GM13977 (cell line): Measurements from ENCODE around the gene POU2F3.

Source experiments
- DNase-seq: peaks from one replicate; pipeline ENCODE4 v3.0.0; 2012; ENCODE audit warnings: low spot score
- CTCF ChIP-seq: IDR thresholded peaks from 2 replicates; pipeline ENCODE4 v1.5.1; 2012; ENCODE audit warnings: mild to moderate bottlenecking, control low read depth; ENCODE audit not compliant: insufficient read depth; ENCODE audit errors: extremely low read depth, missing control alignments
- in situ Hi-C: fragments of 300-500 bp; cut with MboI; formaldehyde crosslinking; loops from one replicate; pipeline ENCODE4 v1.12.0; 2022; ENCODE audit warnings: low sequenced_read_pairs, low pct_unique_long_range_greater_than_20kb, mixed read lengths, inconsistent platforms; ENCODE audit not compliant: unreplicated experiment

POU2F3 gene

DNA sequence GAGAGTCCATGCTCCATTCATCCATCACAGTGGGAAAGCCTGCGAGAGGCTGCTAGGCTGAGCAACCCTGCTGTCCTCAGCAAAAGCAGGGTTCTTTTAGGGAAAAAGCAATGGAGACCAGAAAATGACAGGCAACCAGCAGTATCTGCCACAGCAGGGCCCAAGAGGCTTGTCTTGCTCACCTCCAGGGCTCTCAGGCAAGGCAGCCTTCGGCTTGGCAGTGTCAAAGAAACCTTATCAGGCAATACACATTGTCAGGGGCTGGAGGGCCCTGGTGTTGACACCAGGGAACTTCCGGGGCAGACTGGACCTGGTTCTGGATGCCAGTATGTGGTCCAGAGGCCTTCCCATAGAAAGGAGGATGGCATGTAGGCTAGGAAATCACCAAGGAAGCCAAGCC, 74.9 kb downstream of the POU2F3 start:
- in situ Hi-C loops: no loop called here
- no peak for DNase-seq
- no peak for TF ChIP-seq CTCF

DNA sequence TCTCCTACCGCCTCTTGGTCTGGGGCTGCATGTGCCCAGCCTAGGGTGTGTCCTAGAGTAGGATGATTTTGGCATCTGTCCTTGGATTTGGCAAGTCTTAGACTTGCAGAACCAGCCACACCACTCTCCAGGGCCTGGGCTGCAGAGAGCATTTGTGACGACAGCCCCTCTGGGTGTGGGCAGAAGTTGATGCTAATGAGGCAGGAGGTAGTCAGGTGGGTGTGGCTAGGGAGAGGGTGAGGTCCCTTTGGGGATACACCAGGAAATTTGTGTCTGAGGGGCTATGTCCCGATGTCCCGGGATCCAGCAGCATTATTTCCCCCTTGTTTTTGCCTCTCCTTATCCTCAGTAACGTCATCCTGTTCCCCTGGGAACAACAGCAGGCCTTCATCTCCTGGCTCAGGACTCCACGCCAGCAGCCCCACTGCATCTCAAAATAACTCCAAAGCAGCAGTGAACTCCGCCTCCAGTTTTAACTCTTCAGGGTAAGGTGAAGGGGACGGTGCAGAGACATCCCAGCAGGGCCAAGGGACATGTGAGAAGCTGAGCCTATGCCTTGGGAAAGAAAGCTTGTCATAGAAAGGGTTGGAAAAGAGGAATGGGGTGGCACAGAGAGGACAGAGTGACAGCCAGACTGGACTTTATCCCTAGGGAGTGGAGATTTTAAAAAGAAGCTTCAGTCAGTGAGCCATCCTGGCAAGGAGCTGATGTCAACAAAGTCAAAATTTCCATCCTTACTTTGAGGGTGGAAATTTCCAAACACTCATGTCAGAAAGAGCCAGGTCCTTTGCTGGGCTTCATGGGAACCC, 77.1 kb downstream of the POU2F3 start:
- in situ Hi-C loops: no loop called here
- DNase-seq: no peak
- TF ChIP-seq CTCF: no peak

- in situ Hi-C loops: no loop called here
- DNase-seq: no peak
- no peak for TF ChIP-seq CTCF
Observed at GRCh38 chr11:120317689-120318480, 77.9 kb downstream of the POU2F3 start.

DNA sequence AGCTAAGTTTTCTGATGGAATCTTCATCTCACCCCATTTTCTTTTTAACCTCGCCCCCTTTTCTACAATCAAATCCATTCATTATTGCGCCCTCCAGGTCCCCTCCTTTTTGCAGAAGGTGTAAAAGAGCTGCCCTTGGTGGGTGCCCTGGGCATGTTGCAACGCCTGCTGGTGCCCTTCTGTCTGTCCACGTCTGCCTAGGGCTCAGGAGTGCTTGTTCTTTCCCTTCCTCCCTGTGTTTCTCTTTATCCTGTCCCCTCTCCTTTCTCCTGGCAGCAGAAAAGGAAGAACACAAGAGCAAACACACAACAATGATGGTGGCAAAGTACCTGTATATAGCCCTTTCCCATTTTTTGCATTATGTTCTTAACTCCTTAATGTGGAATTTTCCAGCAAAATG, 79.0 kb downstream of the POU2F3 start:
- no peak for TF ChIP-seq CTCF
- no peak for DNase-seq
- in situ Hi-C loops: no loop called here

DNA sequence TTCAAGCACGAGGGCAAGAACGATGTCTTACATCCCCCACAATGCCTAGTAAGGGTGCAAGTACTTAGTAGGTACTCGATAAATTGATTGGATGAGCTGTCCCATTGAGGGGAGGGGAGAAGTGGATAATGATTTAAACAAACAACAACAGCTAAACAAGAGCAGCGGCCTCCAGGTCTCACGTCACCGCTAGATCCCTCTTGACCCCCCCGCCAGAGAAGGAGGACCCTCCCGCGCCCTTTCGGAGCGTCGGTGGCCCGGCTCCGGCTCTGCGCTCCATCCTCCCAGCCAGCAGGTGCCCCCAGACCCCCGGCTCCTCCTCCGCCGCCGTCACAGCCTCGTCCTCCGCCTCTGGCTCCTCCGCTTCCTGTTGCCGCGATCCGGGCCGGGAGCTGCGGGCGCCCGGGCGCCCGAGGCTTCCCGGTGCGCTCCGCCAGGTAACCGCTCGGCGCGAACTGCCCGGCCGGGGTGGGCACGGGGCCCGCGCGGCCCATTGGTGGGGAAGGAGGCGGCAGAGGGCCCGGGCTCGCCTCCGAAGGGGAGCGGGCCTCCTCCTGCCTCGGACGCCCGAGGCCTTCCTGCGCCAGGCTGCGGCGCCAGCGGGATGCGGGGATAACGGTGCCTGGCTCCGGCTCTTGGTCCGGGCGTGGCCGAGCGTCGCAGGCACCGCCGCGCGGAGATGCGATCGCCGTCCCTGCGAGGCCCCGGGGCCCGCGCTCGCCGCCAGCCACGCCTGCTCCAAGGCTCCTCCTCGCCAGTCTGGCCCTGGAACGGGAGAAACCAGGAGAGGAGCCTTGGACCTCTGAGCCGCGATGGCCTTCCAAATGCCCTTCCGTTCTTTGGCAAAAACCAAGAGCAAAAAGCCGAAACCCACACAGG, 85.2 kb downstream of the POU2F3 start, which contains the start of gene TLCD5:
TLCD5 (plus strand) TSS at position 368 of the 879 bp plus-strand sequence. CDS start 2,143 bp downstream, outside the sequence.
- TF ChIP-seq CTCF: peak; percentile 36
- peak; percentile 84 for DNase-seq

GRCh38 chr11:120326228-120326627, 86.3 kb downstream of the POU2F3 start:
- no peak for TF ChIP-seq CTCF
- no peak for DNase-seq
- in situ Hi-C loops: no loop called here

More for the DNA sequence above, 85.2 kb downstream of the POU2F3 start, which contains the start of gene TLCD5:
- in situ Hi-C loops: no loop called here
